ENCODE data around the gene PRPH. TPM values are rescaled to one million over a fixed set of nuclear protein-coding genes. Genes with fewer than 3 reads are reported as not detected.

PRPH gene
- total and polyA plus RNA-seq, 2 of the 13 experiments (the other 11 are each of a cell fraction or from before 2014, with no cell fraction given), result 0.12 TPM; not detected in 1

DNA sequence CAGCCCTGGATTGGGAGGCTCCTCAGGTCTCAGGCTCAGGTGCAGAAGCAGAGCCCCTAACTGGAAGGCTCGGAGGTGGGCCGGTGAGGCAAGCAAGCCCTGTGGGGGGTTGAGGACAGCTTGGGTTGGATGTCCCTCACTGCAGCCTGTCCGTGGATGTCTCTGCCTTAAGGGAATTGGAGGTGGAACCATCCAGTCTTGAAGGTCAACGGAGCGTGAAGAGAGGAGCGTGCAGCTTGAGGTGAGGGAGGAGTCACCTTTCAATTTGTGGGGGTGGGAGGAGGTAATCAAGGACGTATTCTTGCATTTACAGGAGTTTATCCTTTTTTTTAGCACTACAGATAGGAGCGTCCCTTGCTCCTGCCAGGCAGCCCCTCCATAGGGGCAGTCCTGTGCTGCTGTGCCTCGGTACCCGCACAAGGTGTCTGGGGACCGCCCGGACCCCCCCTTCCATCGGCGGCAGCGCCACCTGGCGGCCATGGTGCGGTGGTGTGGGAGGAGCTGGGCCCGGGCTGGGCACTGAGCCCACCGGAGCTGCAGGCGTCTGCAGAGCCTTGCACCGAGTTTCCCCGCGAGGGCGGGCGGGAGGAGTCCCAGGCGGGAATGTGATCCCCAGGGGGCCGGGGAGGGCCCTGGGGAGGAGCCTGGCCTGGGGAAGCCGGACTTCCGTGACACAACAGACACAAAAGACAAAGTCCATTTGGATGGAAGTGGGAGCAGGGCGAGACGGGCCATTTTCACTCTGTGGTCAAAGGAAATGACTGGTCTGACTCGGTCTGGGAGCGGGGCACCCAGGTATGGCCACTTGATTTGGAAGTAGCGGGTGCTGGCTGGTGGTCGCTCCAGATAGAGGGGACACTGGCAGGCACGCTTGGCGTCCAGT lies 52.6 kb downstream of the PRPH start (continued):
- TF ChIP-seq SAFB2 (CRISPR knock-in tag; IDR thresholded peaks at IDR 0.05; ENCODE audit: borderline replicate concordance, low read depth) (no peak; the same call in 1 of the 2 replicates), ISL2 (CRISPR knock-in tag; IDR thresholded peaks at IDR 0.05) (peak; percentile 86), KDM2A (CRISPR knock-in tag; IDR thresholded peaks at IDR 0.05; ENCODE audit: borderline replicate concordance, low read depth) (peak; percentile 84), PAWR (CRISPR knock-in tag; IDR thresholded peaks at IDR 0.05; ENCODE audit: borderline replicate concordance) (no peak), ZNF160 (CRISPR knock-in tag; IDR thresholded peaks at IDR 0.05) (peak; percentile 85; the same call in 1 of the 2 replicates)
- TF ChIP-seq, protein P1, sequence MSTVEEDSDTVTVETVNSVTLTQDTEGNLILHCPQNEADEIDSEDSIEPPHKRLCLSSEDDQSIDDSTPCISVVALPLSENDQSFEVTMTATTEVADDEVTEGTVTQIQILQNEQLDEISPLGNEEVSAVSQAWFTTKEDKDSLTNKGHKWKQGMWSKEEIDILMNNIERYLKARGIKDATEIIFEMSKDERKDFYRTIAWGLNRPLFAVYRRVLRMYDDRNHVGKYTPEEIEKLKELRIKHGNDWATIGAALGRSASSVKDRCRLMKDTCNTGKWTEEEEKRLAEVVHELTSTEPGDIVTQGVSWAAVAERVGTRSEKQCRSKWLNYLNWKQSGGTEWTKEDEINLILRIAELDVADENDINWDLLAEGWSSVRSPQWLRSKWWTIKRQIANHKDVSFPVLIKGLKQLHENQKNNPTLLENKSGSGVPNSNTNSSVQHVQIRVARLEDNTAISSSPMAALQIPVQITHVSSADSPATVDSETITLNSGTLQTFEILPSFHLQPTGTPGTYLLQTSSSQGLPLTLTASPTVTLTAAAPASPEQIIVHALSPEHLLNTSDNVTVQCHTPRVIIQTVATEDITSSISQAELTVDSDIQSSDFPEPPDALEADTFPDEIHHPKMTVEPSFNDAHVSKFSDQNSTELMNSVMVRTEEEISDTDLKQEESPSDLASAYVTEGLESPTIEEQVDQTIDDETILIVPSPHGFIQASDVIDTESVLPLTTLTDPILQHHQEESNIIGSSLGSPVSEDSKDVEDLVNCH (CRISPR knock-in tag; IDR thresholded peaks at IDR 0.05), result no peak
- TF ChIP-seq, protein P2, sequence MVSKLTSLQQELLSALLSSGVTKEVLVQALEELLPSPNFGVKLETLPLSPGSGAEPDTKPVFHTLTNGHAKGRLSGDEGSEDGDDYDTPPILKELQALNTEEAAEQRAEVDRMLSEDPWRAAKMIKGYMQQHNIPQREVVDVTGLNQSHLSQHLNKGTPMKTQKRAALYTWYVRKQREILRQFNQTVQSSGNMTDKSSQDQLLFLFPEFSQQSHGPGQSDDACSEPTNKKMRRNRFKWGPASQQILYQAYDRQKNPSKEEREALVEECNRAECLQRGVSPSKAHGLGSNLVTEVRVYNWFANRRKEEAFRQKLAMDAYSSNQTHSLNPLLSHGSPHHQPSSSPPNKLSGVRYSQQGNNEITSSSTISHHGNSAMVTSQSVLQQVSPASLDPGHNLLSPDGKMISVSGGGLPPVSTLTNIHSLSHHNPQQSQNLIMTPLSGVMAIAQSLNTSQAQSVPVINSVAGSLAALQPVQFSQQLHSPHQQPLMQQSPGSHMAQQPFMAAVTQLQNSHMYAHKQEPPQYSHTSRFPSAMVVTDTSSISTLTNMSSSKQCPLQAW (CRISPR knock-in tag; IDR thresholded peaks at IDR 0.05), result peak; percentile 65
- TF ChIP-seq, protein P3, sequence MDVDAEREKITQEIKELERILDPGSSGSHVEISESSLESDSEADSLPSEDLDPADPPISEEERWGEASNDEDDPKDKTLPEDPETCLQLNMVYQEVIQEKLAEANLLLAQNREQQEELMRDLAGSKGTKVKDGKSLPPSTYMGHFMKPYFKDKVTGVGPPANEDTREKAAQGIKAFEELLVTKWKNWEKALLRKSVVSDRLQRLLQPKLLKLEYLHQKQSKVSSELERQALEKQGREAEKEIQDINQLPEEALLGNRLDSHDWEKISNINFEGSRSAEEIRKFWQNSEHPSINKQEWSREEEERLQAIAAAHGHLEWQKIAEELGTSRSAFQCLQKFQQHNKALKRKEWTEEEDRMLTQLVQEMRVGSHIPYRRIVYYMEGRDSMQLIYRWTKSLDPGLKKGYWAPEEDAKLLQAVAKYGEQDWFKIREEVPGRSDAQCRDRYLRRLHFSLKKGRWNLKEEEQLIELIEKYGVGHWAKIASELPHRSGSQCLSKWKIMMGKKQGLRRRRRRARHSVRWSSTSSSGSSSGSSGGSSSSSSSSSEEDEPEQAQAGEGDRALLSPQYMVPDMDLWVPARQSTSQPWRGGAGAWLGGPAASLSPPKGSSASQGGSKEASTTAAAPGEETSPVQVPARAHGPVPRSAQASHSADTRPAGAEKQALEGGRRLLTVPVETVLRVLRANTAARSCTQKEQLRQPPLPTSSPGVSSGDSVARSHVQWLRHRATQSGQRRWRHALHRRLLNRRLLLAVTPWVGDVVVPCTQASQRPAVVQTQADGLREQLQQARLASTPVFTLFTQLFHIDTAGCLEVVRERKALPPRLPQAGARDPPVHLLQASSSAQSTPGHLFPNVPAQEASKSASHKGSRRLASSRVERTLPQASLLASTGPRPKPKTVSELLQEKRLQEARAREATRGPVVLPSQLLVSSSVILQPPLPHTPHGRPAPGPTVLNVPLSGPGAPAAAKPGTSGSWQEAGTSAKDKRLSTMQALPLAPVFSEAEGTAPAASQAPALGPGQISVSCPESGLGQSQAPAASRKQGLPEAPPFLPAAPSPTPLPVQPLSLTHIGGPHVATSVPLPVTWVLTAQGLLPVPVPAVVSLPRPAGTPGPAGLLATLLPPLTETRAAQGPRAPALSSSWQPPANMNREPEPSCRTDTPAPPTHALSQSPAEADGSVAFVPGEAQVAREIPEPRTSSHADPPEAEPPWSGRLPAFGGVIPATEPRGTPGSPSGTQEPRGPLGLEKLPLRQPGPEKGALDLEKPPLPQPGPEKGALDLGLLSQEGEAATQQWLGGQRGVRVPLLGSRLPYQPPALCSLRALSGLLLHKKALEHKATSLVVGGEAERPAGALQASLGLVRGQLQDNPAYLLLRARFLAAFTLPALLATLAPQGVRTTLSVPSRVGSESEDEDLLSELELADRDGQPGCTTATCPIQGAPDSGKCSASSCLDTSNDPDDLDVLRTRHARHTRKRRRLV (CRISPR knock-in tag; IDR thresholded peaks at IDR 0.05), result no peak
- TF ChIP-seq, protein P4, sequence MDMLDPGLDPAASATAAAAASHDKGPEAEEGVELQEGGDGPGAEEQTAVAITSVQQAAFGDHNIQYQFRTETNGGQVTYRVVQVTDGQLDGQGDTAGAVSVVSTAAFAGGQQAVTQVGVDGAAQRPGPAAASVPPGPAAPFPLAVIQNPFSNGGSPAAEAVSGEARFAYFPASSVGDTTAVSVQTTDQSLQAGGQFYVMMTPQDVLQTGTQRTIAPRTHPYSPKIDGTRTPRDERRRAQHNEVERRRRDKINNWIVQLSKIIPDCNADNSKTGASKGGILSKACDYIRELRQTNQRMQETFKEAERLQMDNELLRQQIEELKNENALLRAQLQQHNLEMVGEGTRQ (IDR thresholded peaks at IDR 0.05; ENCODE audit: low read depth, low read length), result no peak
- TF ChIP-seq, protein P4 (CRISPR knock-in tag; IDR thresholded peaks at IDR 0.05; ENCODE audit: borderline replicate concordance), result no peak; the same call in 1 of the 2 replicates

All from HepG2 (cell line).